Measurements from ENCODE around the gene BIRC2. TPM values are rescaled to one million over a fixed set of nuclear protein-coding genes. Genes with fewer than 3 reads are reported as not detected.

BIRC2 gene
- total and polyA plus RNA-seq, 9 donors: 37.3 to 57.1 (median 41.3) TPM

GRCh38 chr11:102414559-102414958 lies 67.5 kb downstream of the BIRC2 start:
- H3K36me3 ChIP-seq (ENCODE audit: control insufficient read depth, insufficient read depth, low read length): no peaks in the 10 kb centered on the region
- H3K27ac ChIP-seq (ENCODE audit: low read length): no peak overlapping the region
- no peak for DNase-seq
- peaks cover 12% of the 10 kb centered on the region for H3K9me3 ChIP-seq (replicated peaks; ENCODE audit: control insufficient read depth, low read depth, low read length)
- H3K27me3 ChIP-seq (ENCODE audit: control insufficient read depth, insufficient read depth, low read length): no peaks in the 10 kb centered on the region
- no peaks in the 10 kb centered on the region for H3K4me1 ChIP-seq (ENCODE audit: control insufficient read depth, insufficient read depth, low read length)
- WGBS (ENCODE audit: insufficient coverage): no CpG with 5 or more reads among the region's 2 CpGs
- H3K4me3 ChIP-seq (ENCODE audit: low read length): no peak overlapping the region

GRCh38 chr11:102415304-102415916 lies 68.4 kb downstream of the BIRC2 start:
- no peaks in the 10 kb centered on the region for H3K36me3 ChIP-seq (ENCODE audit: control insufficient read depth, insufficient read depth, low read length)
- DNase-seq: no peak
- WGBS (ENCODE audit: insufficient coverage): no CpG with 5 or more reads among the region's 1 CpG
- no peak overlapping the region for H3K4me3 ChIP-seq (ENCODE audit: low read length)
- H3K27me3 ChIP-seq (ENCODE audit: control insufficient read depth, insufficient read depth, low read length): no peaks in the 10 kb centered on the region
- H3K27ac ChIP-seq (ENCODE audit: low read length): no peak overlapping the region
- H3K9me3 ChIP-seq (replicated peaks; ENCODE audit: control insufficient read depth, low read depth, low read length): peaks cover 12% of the 10 kb centered on the region
- H3K4me1 ChIP-seq (ENCODE audit: control insufficient read depth, insufficient read depth, low read length): peaks cover 5% of the 10 kb centered on the region

- peaks cover 13% of the 10 kb centered on the region for H3K4me1 ChIP-seq (ENCODE audit: control insufficient read depth, insufficient read depth, low read length)
- H3K27me3 ChIP-seq (ENCODE audit: control insufficient read depth, insufficient read depth, low read length): no peaks in the 10 kb centered on the region
- no peak overlapping the region for H3K27ac ChIP-seq (ENCODE audit: low read length)
- 100% methylated on average over 1 of the region's 2 CpGs for WGBS (ENCODE audit: insufficient coverage)
- peaks cover 12% of the 10 kb centered on the region for H3K9me3 ChIP-seq (replicated peaks; ENCODE audit: control insufficient read depth, low read depth, low read length)
- DNase-seq: no peak
- H3K4me3 ChIP-seq (ENCODE audit: low read length): no peak overlapping the region
- no peaks in the 10 kb centered on the region for H3K36me3 ChIP-seq (ENCODE audit: control insufficient read depth, insufficient read depth, low read length)
Observed at GRCh38 chr11:102416976-102417375, 70.0 kb downstream of the BIRC2 start.

- H3K9me3 ChIP-seq (replicated peaks; ENCODE audit: control insufficient read depth, low read depth, low read length): peaks cover 12% of the 10 kb centered on the region
- no peak overlapping the region for H3K27ac ChIP-seq (ENCODE audit: low read length)
- no peaks in the 10 kb centered on the region for H3K36me3 ChIP-seq (ENCODE audit: control insufficient read depth, insufficient read depth, low read length)
- no peak overlapping the region for H3K4me3 ChIP-seq (ENCODE audit: low read length)
- no peaks in the 10 kb centered on the region for H3K27me3 ChIP-seq (ENCODE audit: control insufficient read depth, insufficient read depth, low read length)
- no CpG with 5 or more reads among the region's 3 CpGs for WGBS (ENCODE audit: insufficient coverage)
- DNase-seq: no peak
- H3K4me1 ChIP-seq (ENCODE audit: control insufficient read depth, insufficient read depth, low read length): peaks cover 18% of the 10 kb centered on the region
Observed at GRCh38 chr11:102419181-102419580, 72.2 kb downstream of the BIRC2 start.

- H3K27me3 ChIP-seq (ENCODE audit: control insufficient read depth, insufficient read depth, low read length): no peaks in the 10 kb centered on the region
- H3K4me1 ChIP-seq (ENCODE audit: control insufficient read depth, insufficient read depth, low read length): peaks cover 18% of the 10 kb centered on the region
- no peak overlapping the region for H3K4me3 ChIP-seq (ENCODE audit: low read length)
- no peaks in the 10 kb centered on the region for H3K36me3 ChIP-seq (ENCODE audit: control insufficient read depth, insufficient read depth, low read length)
- peaks cover 12% of the 10 kb centered on the region for H3K9me3 ChIP-seq (replicated peaks; ENCODE audit: control insufficient read depth, low read depth, low read length)
- peak overlapping the region; percentile 69 for H3K27ac ChIP-seq (ENCODE audit: low read length)
- DNase-seq: no peak
- WGBS (ENCODE audit: insufficient coverage): no CpG with 5 or more reads among the region's 2 CpGs
Observed at GRCh38 chr11:102420547-102420946, 73.5 kb downstream of the BIRC2 start.

- H3K4me1 ChIP-seq (ENCODE audit: control insufficient read depth, insufficient read depth, low read length): peaks cover 18% of the 10 kb centered on the region
- peak overlapping the region; percentile 79 for H3K27ac ChIP-seq (ENCODE audit: low read length)
- H3K4me3 ChIP-seq (ENCODE audit: low read length): no peak overlapping the region
- DNase-seq: peak; percentile 89
- no peaks in the 10 kb centered on the region for H3K27me3 ChIP-seq (ENCODE audit: control insufficient read depth, insufficient read depth, low read length)
- H3K9me3 ChIP-seq (replicated peaks; ENCODE audit: control insufficient read depth, low read depth, low read length): peaks cover 10% of the 10 kb centered on the region
- no CpG with 5 or more reads among the region's 3 CpGs for WGBS (ENCODE audit: insufficient coverage)
- no peaks in the 10 kb centered on the region for H3K36me3 ChIP-seq (ENCODE audit: control insufficient read depth, insufficient read depth, low read length)
Observed at GRCh38 chr11:102421261-102421660, 74.2 kb downstream of the BIRC2 start.

- Histone ChIP-seq H3K36me3 (ENCODE audit: control insufficient read depth, insufficient read depth, low read length) (no peaks in the 10 kb centered on the region), H3K27me3 (ENCODE audit: control insufficient read depth, insufficient read depth, low read length) (no peaks in the 10 kb centered on the region), H3K27ac (ENCODE audit: low read length) (peak overlapping the region; percentile 31), H3K4me3 (ENCODE audit: low read length) (no peak overlapping the region), H3K9me3 (replicated peaks; ENCODE audit: control insufficient read depth, low read depth, low read length) (no peaks in the 10 kb centered on the region), H3K4me1 (ENCODE audit: control insufficient read depth, insufficient read depth, low read length) (peaks cover 18% of the 10 kb centered on the region)
- WGBS (ENCODE audit: insufficient coverage): no CpG with 5 or more reads among the region's 4 CpGs
- peak; percentile 55 for DNase-seq
Observed at GRCh38 chr11:102422817-102423712, 76.1 kb downstream of the BIRC2 start.

- H3K36me3 ChIP-seq (ENCODE audit: control insufficient read depth, insufficient read depth, low read length): no peaks in the 10 kb centered on the region
- H3K9me3 ChIP-seq (replicated peaks; ENCODE audit: control insufficient read depth, low read depth, low read length): no peaks in the 10 kb centered on the region
- WGBS (ENCODE audit: insufficient coverage): no CpG with 5 or more reads among the region's 1 CpG
- DNase-seq: no peak
- no peak overlapping the region for H3K4me3 ChIP-seq (ENCODE audit: low read length)
- H3K4me1 ChIP-seq (ENCODE audit: control insufficient read depth, insufficient read depth, low read length): peaks cover 21% of the 10 kb centered on the region
- no peak overlapping the region for H3K27ac ChIP-seq (ENCODE audit: low read length)
- H3K27me3 ChIP-seq (ENCODE audit: control insufficient read depth, insufficient read depth, low read length): no peaks in the 10 kb centered on the region
Observed at GRCh38 chr11:102423936-102424335, 76.9 kb downstream of the BIRC2 start.

- Histone ChIP-seq H3K27ac (ENCODE audit: low read length) (no peak overlapping the region), H3K9me3 (replicated peaks; ENCODE audit: control insufficient read depth, low read depth, low read length) (no peaks in the 10 kb centered on the region), H3K27me3 (ENCODE audit: control insufficient read depth, insufficient read depth, low read length) (no peaks in the 10 kb centered on the region), H3K4me1 (ENCODE audit: control insufficient read depth, insufficient read depth, low read length) (peaks cover 21% of the 10 kb centered on the region), H3K4me3 (ENCODE audit: low read length) (no peak overlapping the region), H3K36me3 (ENCODE audit: control insufficient read depth, insufficient read depth, low read length) (no peaks in the 10 kb centered on the region)
- no peak for DNase-seq
- no CpG with 5 or more reads among the region's 2 CpGs for WGBS (ENCODE audit: insufficient coverage)
Observed at GRCh38 chr11:102426000-102426399, 79.0 kb downstream of the BIRC2 start.

GRCh38 chr11:102426570-102426969 lies 79.6 kb downstream of the BIRC2 start:
- H3K27ac ChIP-seq (ENCODE audit: low read length): no peak overlapping the region
- no peaks in the 10 kb centered on the region for H3K27me3 ChIP-seq (ENCODE audit: control insufficient read depth, insufficient read depth, low read length)
- DNase-seq: no peak
- no peak overlapping the region for H3K4me3 ChIP-seq (ENCODE audit: low read length)
- H3K9me3 ChIP-seq (replicated peaks; ENCODE audit: control insufficient read depth, low read depth, low read length): no peaks in the 10 kb centered on the region
- no peaks in the 10 kb centered on the region for H3K36me3 ChIP-seq (ENCODE audit: control insufficient read depth, insufficient read depth, low read length)
- H3K4me1 ChIP-seq (ENCODE audit: control insufficient read depth, insufficient read depth, low read length): peaks cover 21% of the 10 kb centered on the region
